OCI-LY7 (cell line): ENCODE data around the gene AFF2. TPM values are rescaled to one million over a fixed set of nuclear protein-coding genes. Genes with fewer than 3 reads are reported as not detected.

Source experiments
- BruUV-seq: library from RNA; stranded (reverse); fragments of 400-500 nt; replicated peaks from 2 replicates; lab custom pipeline; 2021; lab: Mats Ljungman, UMichigan
- CTCF ChIA-PET: fragments of 300-600 bp; sonication (Branson Sonifier 250); formaldehyde crosslinking; loops from one replicate; lab custom pipeline; 2022; ENCODE audit warnings: antibody characterized with exemption; ENCODE audit not compliant: unreplicated experiment; lab: Charles Lee
- POLR2A ChIA-PET: fragments of 300-600 bp; sonication (Branson Sonifier 250); formaldehyde crosslinking; loops from one replicate; lab custom pipeline; 2022; ENCODE audit warnings: antibody characterized with exemption; lab: Charles Lee
- DNase-seq: peaks from one replicate; pipeline ENCODE4 v3.0.0-alpha.2; 2015; ENCODE audit warnings: low spot score
- H2AFZ ChIP-seq: fragments of 200-600 bp; sonication (generic), shearing (Covaris generic); 2 replicates; pipeline ENCODE4 v1.6.1; 2014; ENCODE audit warnings: mild to moderate bottlenecking, antibody characterized with exemption, low read length, moderate library complexity
- H3K27ac ChIP-seq: fragments of 200-600 bp; sonication (generic); 2 replicates; pipeline ENCODE4 v1.5.1; 2014; ENCODE audit warnings: mixed run types, low read depth, mild to moderate bottlenecking, moderate library complexity, low read length, inconsistent platforms; ENCODE audit not compliant: poor library complexity, severe bottlenecking
- H3K36me3 ChIP-seq: fragments of 200-600 bp; sonication (generic); 2 replicates; pipeline ENCODE4 v1.6.1; 2014; ENCODE audit warnings: mild to moderate bottlenecking, antibody characterized with exemption, low read length, moderate library complexity, mixed read lengths; ENCODE audit not compliant: insufficient read depth
- H3K4me1 ChIP-seq: fragments of 200-600 bp; sonication (generic); 2 replicates; pipeline ENCODE4 v1.5.1; 2014; ENCODE audit warnings: mild to moderate bottlenecking, low read length; ENCODE audit not compliant: insufficient read depth, poor library complexity, severe bottlenecking
- H3K4me2 ChIP-seq: fragments of 200-600 bp; sonication (generic); 2 replicates; pipeline ENCODE4 v1.6.1; 2014; ENCODE audit warnings: mild to moderate bottlenecking, low read length
- H3K4me3 ChIP-seq: fragments of 200-600 bp; sonication (generic); 2 replicates; pipeline ENCODE4 v1.5.1; 2014; ENCODE audit warnings: mild to moderate bottlenecking, low read depth, low read length; ENCODE audit not compliant: poor library complexity, severe bottlenecking
- H3K79me2 ChIP-seq: fragments of 200-600 bp; sonication (generic); 2 replicates; pipeline ENCODE4 v1.6.1; 2016; ENCODE audit warnings: low read depth, mild to moderate bottlenecking, low read length, moderate library complexity, mixed read lengths; ENCODE audit not compliant: insufficient read depth
- H3K9me2 ChIP-seq: fragments of 200-600 bp; sonication (generic); 2 replicates; pipeline ENCODE4 v1.6.1; 2016; ENCODE audit warnings: mild to moderate bottlenecking, low read length, mixed read lengths; ENCODE audit not compliant: insufficient read depth
- H3K9me3 ChIP-seq: fragments of 200-600 bp; sonication (generic); 2 replicates; pipeline ENCODE4 v1.6.1; 2014; ENCODE audit warnings: mild to moderate bottlenecking, mixed run types, low read length, mixed read lengths
- H4K20me1 ChIP-seq: fragments of 200-600 bp; sonication (generic); 2 replicates; pipeline ENCODE4 v1.6.1; 2014; ENCODE audit warnings: mild to moderate bottlenecking, antibody characterized with exemption, low read length, moderate library complexity, mixed read lengths; ENCODE audit not compliant: insufficient read depth
- EZH2phosphoT487 ChIP-seq: fragments of 200-600 bp; sonication (generic); IDR thresholded peaks from 2 replicates; pipeline ENCODE4 v1.6.1; 2018; ENCODE audit warnings: low read depth, borderline replicate concordance, mild to moderate bottlenecking, mixed run types, antibody characterized with exemption, low read length, moderate library complexity, mixed read lengths
- intact Hi-C: fragments of 100-400 bp; cut with micrococcal nuclease; formaldehyde crosslinking; loops from one replicate; pipeline ENCODE4 v1.10.0; 2022; ENCODE audit not compliant: unreplicated experiment
- total RNA-seq, 2 experiments: library from RNA; depleted of rRNA in 1 of 2; stranded (reverse); fragments of >200 nt in 1 of 2; shearing (Covaris generic) in 1 of 2; gene quantifications; 2 replicates each; pipeline ENCODE4 v1.2.3, GENCODE V29; 2014 to 2022
- TF ChIP-seq, protein P1 (sequence below): fragments of 200-600 bp; sonication (generic); conservative IDR thresholded peaks from 2 replicates; pipeline ENCODE4 v1.5.1; 2014; ENCODE audit warnings: mild to moderate bottlenecking, antibody characterized with exemption, low read length, moderate library complexity, mixed read lengths

AFF2 gene
- total RNA-seq, 2 experiments from 2014 or later: 102 to 106 TPM

DNA sequence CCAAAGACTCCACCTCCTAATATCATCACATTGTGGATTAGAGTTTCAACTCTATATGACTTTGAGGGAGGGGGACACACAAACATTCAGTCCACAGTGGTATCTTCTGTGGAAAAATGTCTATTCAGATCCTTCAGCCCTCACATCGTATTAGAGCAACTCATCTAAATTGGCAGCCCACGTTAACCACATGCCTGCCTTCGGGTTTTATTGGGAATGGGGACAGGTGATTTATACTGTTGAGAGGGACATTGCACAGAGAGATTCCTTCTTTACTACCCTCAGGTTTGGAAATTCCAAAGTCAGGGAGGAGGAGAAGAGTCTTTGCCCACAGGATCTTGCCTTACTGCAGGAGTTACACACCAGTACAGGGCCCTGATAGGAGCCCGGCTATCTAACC, 372.5 kb downstream of the AFF2 start:
- Histone ChIP-seq H3K79me2 (no peaks in the 10 kb centered on the region), H4K20me1 (no peaks in the 10 kb centered on the region), H3K9me2 (no peaks in the 10 kb centered on the region), H3K4me3 (no peak overlapping the region), H2AFZ (no peak overlapping the region), H3K4me1 (no peaks in the 10 kb centered on the region), H3K36me3 (no peaks in the 10 kb centered on the region; the same call in 1 of the 2 replicates), H3K27ac (no peak overlapping the region), H3K9me3 (no peaks in the 10 kb centered on the region), H3K4me2 (no peak overlapping the region)
- no peak for DNase-seq
- BruUV-seq: no TSS peak
- CTCF ChIA-PET: no interaction called here
- TF ChIP-seq EZH2phosphoT487: no peak
- TF ChIP-seq, protein P1, sequence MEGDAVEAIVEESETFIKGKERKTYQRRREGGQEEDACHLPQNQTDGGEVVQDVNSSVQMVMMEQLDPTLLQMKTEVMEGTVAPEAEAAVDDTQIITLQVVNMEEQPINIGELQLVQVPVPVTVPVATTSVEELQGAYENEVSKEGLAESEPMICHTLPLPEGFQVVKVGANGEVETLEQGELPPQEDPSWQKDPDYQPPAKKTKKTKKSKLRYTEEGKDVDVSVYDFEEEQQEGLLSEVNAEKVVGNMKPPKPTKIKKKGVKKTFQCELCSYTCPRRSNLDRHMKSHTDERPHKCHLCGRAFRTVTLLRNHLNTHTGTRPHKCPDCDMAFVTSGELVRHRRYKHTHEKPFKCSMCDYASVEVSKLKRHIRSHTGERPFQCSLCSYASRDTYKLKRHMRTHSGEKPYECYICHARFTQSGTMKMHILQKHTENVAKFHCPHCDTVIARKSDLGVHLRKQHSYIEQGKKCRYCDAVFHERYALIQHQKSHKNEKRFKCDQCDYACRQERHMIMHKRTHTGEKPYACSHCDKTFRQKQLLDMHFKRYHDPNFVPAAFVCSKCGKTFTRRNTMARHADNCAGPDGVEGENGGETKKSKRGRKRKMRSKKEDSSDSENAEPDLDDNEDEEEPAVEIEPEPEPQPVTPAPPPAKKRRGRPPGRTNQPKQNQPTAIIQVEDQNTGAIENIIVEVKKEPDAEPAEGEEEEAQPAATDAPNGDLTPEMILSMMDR: no peak
- POLR2A ChIA-PET: no interaction called here
- intact Hi-C loops: no loop called here

GRCh38 chrX:148874636-148875246, 374.3 kb downstream of the AFF2 start:
- no peak overlapping the region for H3K27ac ChIP-seq
- H3K4me1 ChIP-seq: no peaks in the 10 kb centered on the region
- intact Hi-C loops: no loop called here
- H3K79me2 ChIP-seq: no peaks in the 10 kb centered on the region
- no peaks in the 10 kb centered on the region for H3K9me3 ChIP-seq
- CTCF ChIA-PET: no interaction called here
- no peak for DNase-seq
- H3K4me3 ChIP-seq: no peak overlapping the region
- no peak overlapping the region for H2AFZ ChIP-seq
- no peaks in the 10 kb centered on the region for H3K9me2 ChIP-seq
- H3K4me2 ChIP-seq: no peak overlapping the region
- no peaks in the 10 kb centered on the region; the same call in 1 of the 2 replicates for H3K36me3 ChIP-seq
- H4K20me1 ChIP-seq: no peaks in the 10 kb centered on the region
- TF ChIP-seq, protein P1: no peak
- no peak for TF ChIP-seq EZH2phosphoT487
- POLR2A ChIA-PET: interaction anchor here (0.6 to 1.5 kb wide), 2 partner anchors 10 to 132 kb away, joined by 3 to 4 read pairs; no protein-coding TSS in a partner anchor
- no TSS peak for BruUV-seq

DNA sequence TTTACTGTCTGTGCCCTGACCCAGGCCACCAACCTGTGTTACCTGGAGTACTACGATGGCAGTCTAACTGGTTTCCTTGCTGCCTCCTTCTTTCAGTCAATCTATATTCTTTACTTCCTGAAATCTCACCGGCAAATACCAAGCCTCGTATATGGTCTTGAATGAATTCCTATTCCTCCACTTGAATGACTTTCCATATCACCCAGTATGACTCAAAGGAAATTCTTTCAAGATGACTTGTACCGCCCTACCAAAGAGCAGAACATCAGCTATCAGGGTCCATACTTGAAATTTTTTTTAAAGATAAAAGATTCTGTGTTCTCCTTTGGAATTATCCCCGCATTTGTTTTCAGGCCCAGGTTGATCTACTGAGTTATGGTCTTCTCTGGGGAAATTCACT, 378.0 kb downstream of the AFF2 start:
- Histone ChIP-seq H2AFZ (no peak overlapping the region), H3K9me2 (no peaks in the 10 kb centered on the region), H3K79me2 (no peaks in the 10 kb centered on the region), H4K20me1 (no peaks in the 10 kb centered on the region), H3K4me3 (no peak overlapping the region), H3K4me2 (no peak overlapping the region), H3K27ac (no peak overlapping the region), H3K36me3 (no peaks in the 10 kb centered on the region; the same call in 1 of the 2 replicates), H3K9me3 (no peaks in the 10 kb centered on the region), H3K4me1 (no peaks in the 10 kb centered on the region)
- intact Hi-C loops: no loop called here
- ChIA-PET POLR2A (no interaction called here), CTCF (no interaction called here)
- no TSS peak for BruUV-seq
- TF ChIP-seq, protein P1: no peak
- TF ChIP-seq EZH2phosphoT487: no peak
- no peak for DNase-seq
